GM21576 (cell line): Measurements from ENCODE around the gene LITAF.

Source experiments
- ATAC-seq: cut with Tn5 transposase; IDR thresholded peaks from one replicate; pipeline ENCODE4 v1.9.1; 2021; ENCODE audit warnings: mild to moderate bottlenecking, moderate library complexity; ENCODE audit not compliant: unreplicated experiment

The LITAF gene

DNA sequence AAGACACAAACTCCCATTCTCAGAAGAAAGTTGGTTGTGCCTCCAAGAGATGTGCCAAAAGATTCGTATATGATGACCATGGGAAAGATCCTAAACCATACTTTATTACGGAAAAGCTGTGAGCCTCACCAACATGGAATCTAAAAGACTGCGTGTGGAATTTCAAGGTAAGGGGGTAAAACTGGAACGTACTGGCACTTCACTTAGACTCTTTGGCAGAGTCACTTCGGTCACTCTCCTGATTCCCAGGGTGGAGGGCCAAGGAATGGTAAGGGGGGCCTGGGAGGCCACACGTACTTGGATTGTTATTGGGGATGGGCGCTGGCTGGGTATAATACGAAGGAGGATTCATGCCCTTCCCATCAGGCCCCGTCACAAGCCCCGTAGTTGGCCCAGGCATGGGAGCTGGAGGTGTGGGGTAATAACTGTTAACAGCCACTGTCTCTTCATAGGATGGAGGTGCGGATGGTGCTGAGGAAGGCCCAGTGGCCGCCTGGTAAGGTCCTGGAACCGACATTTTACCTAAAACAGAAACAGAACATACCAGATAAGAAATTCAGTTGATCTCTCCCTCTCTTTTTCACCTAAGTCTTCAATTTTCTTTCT lies 30.4 kb downstream of the LITAF start:
- ATAC-seq, result no peak

DNA sequence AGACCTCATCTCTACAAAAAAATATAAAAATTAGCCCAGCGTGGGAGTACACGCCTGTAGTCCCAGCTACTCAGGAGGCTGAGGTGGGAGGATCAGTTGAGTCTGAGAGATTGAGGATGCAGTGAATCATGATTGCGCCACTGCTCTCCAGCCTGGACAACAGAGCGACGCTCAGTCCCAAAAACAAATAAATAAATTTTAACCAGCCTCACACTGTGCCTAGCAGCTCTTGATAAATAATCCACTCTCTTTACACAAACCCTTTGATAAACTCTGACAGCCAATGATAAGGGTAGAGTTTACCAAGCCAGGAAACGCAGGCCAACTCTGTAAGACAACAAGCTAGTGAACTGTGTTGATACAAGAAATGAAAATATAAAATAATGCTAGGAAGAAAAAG lies 32.7 kb downstream of the LITAF start:
- no peak for ATAC-seq

- no peak for ATAC-seq
These were observed 33.3 kb downstream of the LITAF start for GRCh38 chr16:11553371-11553770.

DNA sequence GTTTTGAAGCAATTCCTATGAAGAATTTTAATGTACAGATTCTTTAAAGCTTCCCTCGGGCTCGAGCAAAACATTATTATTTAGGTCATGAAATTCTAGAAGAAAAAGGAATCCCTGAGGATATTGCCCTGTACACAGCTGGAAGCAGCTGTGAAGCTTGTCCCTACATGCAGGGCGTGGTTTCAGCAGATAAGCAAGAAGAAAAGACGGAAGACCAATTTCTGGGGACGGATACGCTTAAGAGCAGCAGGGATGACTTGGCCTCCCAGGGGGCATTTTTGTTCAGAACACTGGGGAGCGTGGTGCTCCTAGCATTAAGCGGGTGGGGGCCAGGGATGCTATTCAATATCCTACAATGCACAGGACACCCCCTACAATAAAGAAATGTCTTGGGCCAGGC lies 34.3 kb downstream of the LITAF start:
- ATAC-seq, result no peak

- ATAC-seq, result no peak
These were observed 34.9 kb downstream of the LITAF start for GRCh38 chr16:11551842-11552241.

GRCh38 chr16:11550791-11551498 lies 35.8 kb downstream of the LITAF start:
- ATAC-seq, result no peak

GRCh38 chr16:11547118-11547916 lies 39.4 kb downstream of the LITAF start:
- ATAC-seq, result no peak

GRCh38 chr16:11546608-11547061 lies 40.1 kb downstream of the LITAF start:
- no peak for ATAC-seq

- no peak for ATAC-seq
These were observed 42.9 kb downstream of the LITAF start for GRCh38 chr16:11543661-11544393.

- ATAC-seq, result no peak
These were observed 44.5 kb downstream of the LITAF start for GRCh38 chr16:11542069-11542744.

DNA sequence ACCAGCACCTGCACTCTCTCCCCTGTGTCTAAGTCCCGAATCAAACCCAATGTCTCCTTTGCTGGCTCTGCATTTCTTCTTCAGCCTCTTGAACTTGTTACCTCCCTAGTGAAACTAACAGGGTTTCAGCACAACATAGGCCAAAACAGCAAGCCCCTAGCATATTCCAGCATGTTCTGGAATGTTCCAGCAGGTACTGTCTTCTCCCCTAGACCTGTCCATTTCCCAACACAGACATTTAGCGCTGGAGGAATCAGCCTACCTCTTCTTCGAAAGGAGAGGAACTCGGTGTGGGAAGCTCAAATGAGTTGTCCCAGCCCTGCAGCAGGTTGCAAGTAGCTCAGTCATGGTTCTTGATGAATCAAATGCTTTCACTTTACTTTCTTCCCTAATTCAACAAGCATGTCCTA lies 47.1 kb downstream of the LITAF start:
- ATAC-seq, result no peak

GRCh38 chr16:11538880-11539279 lies 47.8 kb downstream of the LITAF start:
- ATAC-seq, result no peak

DNA sequence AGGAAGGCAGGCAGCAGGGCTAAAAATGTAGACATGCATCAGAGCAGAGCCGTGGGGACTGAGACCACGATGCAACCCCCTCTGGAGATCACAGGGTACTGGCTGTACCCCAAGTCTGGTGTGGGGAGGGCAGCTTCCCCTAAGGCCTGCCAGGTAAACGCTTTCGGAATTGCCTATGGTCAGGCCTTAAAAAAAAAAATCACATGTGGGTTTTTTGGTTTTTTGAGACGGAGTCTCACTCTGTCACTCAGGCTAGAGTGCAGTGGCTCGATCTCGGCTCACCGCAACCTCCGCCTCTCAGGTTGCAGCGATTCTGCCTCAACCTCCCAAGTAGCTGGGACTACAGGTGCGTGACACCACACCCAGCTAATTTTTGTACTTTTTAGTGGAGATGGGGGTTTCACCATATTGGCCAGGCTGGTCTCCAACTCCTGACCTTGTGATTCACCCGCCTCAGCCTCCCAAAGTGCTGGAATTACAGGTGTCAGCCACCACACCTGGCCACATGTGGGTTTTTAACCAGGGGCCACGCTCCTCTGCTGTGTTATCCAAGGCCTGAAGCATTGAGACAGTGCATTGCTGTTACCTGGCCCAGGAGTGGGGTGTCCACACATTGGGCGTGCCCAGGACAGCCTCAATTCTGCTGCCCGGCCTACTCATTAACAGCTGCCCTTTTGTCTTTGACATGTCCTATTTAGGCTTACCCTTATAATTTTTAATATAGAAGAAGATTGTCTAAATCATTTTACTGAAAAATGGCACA lies 50.4 kb downstream of the LITAF start:
- ATAC-seq, result no peak

- no peak for ATAC-seq
These were observed 51.2 kb downstream of the LITAF start for GRCh38 chr16:11535494-11535893.

DNA sequence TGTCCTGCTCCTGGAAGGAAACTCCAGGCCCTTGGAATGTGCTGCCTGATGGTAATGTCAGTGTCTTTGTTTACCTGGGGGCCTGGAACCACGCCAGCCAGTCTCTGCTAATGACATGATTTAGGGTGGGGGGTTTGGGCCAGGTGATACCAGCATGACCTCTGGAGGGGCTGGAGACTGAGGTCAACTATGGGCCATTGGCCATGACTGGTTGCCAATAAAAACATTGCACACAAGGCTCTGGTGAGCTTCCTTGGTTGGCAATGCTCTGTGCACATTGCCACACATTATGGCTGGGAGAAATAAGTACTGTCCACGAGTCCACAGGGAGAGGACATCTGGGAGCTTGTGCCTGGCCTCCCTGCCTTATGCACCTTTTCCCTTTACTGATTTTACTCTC lies 52.5 kb downstream of the LITAF start:
- ATAC-seq, result no peak

GRCh38 chr16:11533588-11533987 lies 53.1 kb downstream of the LITAF start:
- ATAC-seq, result no peak

DNA sequence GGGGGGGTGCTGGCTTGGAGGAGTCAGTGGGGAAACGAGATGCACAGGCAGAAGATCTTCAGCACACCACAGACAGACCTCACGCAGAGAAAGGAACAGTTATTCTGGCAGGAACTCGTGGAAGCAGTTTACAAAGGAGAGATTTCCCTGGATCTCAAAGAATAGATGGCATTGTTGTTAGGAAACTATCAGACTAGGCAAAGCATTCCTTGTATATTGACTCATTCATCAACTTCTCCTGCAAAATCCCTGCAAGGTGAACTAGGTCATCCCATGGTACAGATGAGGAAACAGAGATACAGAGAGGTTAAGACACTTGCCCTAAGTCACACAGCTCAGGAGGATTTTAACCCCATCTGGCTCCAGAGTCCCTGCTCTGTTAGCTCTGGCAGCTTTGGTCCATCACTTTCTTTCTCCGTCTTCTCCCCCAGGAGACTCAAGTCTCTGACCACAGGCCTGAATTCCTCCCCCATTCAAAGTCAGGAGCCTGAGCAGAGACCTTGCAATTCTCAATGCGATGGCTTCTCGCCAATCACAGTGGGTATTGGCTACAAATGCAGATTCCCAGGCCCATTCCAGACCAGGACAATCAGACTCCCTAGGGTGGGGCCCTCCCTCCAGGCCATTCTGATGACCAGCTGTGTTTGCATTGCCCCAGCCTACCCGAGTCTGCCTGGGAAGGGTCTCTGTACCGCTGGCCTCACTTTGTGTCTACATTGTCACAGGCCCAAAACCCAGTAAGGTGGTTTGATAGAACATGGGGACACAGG lies 56.4 kb downstream of the LITAF start:
- ATAC-seq, result no peak

GRCh38 chr16:11529285-11529684 lies 57.4 kb downstream of the LITAF start:
- ATAC-seq, result no peak

DNA sequence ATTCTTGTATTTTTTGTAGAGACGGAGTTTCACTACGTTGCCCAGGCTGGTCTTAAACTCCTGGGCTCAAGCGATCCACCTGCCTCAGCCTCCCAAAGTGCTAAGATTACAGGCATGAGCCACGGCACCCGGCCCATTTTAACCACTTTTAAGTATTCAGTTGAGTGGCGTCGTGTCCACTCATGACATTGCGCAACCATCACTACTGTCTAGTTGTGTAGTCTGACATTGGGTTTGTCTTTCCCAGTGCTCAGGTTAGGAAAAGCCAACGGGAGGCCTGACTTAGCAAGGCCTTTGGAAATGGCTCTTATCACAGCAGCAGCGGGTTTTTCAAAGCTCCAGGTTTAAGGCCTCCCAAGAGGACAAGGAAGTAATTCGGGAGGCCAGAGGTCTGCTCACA lies 58.7 kb downstream of the LITAF start:
- ATAC-seq, result no peak
